Keratinocyte (primary cell): ENCODE results near the gene ZNF24. TPM values are rescaled to one million over a fixed set of nuclear protein-coding genes. Genes with fewer than 3 reads are reported as not detected.

Experiments
- DNase-seq: peaks from one replicate; pipeline ENCODE4 v3.0.0-alpha.2; 2011; ENCODE audit warnings: low read depth, missing footprints, low spot score
- FAIRE-seq: peaks from 2 replicates; lab custom pipeline; 2011; peaks lifted over from hg19 to GRCh38; lab: Jason Lieb, UNC
- H2AFZ ChIP-seq: 2 replicates; pipeline ENCODE4 v1.6.0; 2012; ENCODE audit warnings: low read length, control low read depth, inconsistent platforms; ENCODE audit not compliant: control insufficient read depth
- H3K27ac ChIP-seq: 2 replicates; pipeline ENCODE4 v1.5.1; 2011; ENCODE audit warnings: low read length; ENCODE audit not compliant: control insufficient read depth, insufficient read depth
- H3K27me3 ChIP-seq: 3 replicates; pipeline ENCODE4 v1.6.0; 2011; ENCODE audit warnings: low read length; ENCODE audit not compliant: control insufficient read depth, insufficient read depth; ENCODE audit errors: extremely low read depth
- H3K36me3 ChIP-seq, 2 experiments: 2 replicates in 1 of 2; 3 replicates in 1 of 2; pipeline ENCODE4 v1.5.1; 2011; ENCODE audit warnings: low read length in 2 of 2, mild to moderate bottlenecking in 1 of 2; ENCODE audit not compliant: control insufficient read depth in 2 of 2, insufficient read depth in 2 of 2; ENCODE audit errors: extremely low read depth in 1 of 2
- H3K4me1 ChIP-seq: 3 replicates; pipeline ENCODE4 v1.5.1; 2011; ENCODE audit warnings: low read length; ENCODE audit not compliant: control insufficient read depth, insufficient read depth; ENCODE audit errors: extremely low read depth
- H3K4me2 ChIP-seq: 3 replicates; pipeline ENCODE4 v1.6.0; 2011; ENCODE audit warnings: low read depth, low read length; ENCODE audit not compliant: control insufficient read depth, insufficient read depth; ENCODE audit errors: extremely low read depth
- H3K4me3 ChIP-seq, 3 experiments: fragments of 200-600 bp in 1 of 3; sonication (generic) in 1 of 3; 2 replicates in 2 of 3; 3 replicates in 1 of 3; pipeline ENCODE4 v1.5.1; 2011 to 2016; ENCODE audit warnings: low read length in 3 of 3, mild to moderate bottlenecking in 3 of 3, control low read depth in 2 of 3, inconsistent platforms in 1 of 3, low read depth in 1 of 3, mixed read lengths in 1 of 3, mixed run types in 1 of 3, moderate library complexity in 1 of 3; ENCODE audit not compliant: control insufficient read depth in 2 of 3, insufficient read depth in 2 of 3; ENCODE audit errors: extremely low read depth in 1 of 3
- H3K79me2 ChIP-seq: 2 replicates; pipeline ENCODE4 v1.6.0; 2012; ENCODE audit warnings: low read length; ENCODE audit not compliant: control insufficient read depth, insufficient read depth
- H3K9ac ChIP-seq: 3 replicates; pipeline ENCODE4 v1.6.0; 2011; ENCODE audit warnings: low read length; ENCODE audit not compliant: control insufficient read depth, insufficient read depth; ENCODE audit errors: extremely low read depth
- H3K9me1 ChIP-seq: 3 replicates; pipeline ENCODE4 v1.6.0; 2011; ENCODE audit warnings: low read length; ENCODE audit not compliant: control insufficient read depth, insufficient read depth; ENCODE audit errors: extremely low read depth
- H3K9me3 ChIP-seq: 2 replicates; pipeline ENCODE4 v1.5.1; 2012; ENCODE audit warnings: low read depth, low read length; ENCODE audit not compliant: control insufficient read depth
- H4K20me1 ChIP-seq: 3 replicates; pipeline ENCODE4 v1.6.0; 2011; ENCODE audit warnings: low read length; ENCODE audit not compliant: control insufficient read depth, insufficient read depth; ENCODE audit errors: extremely low read depth
- EZH2 ChIP-seq: IDR thresholded peaks from one replicate; pipeline ENCODE4 v1.6.1; 2012; ENCODE audit warnings: inconsistent platforms, mild to moderate bottlenecking, low read length, moderate library complexity
- dilution Hi-C: fragments of 300-500 bp; cut with MboI; formaldehyde crosslinking; loops from one replicate; pipeline ENCODE4 v1.7.0; 2020; ENCODE audit warnings: low sequenced_read_pairs; ENCODE audit not compliant: extremely low pct_ligation_motif_present
- polyA plus RNA-seq, 5 experiments: library from polyadenylated mRNA; depleted of rRNA in 3 of 5; stranded (reverse) in 3 of 5; stranded (forward) in 1 of 5; unstranded in 1 of 5; fragments of >200 nt; gene quantifications; 1 replicate in 1 of 5; 2 replicates in 3 of 5; 3 replicates in 1 of 5; pipeline versions ENCODE4 v1.2.1 to v1.2.3, GENCODE V29; 2011 to 2012; ENCODE audit warnings: missing spikeins in 2 of 5, low read depth in 1 of 5, low replicate concordance in 1 of 5
- TF ChIP-seq, protein P1 (sequence below), 3 experiments: IDR thresholded peaks in 1 of 3; conservative IDR thresholded peaks in 1 of 3; optimal IDR thresholded peaks in 1 of 3; 2 replicates in 2 of 3; 3 replicates in 1 of 3; pipeline versions ENCODE3 to v1.5.1; 2011; ENCODE audit warnings: low read length in 3 of 3, mild to moderate bottlenecking in 3 of 3, moderate library complexity in 2 of 3, control low read depth in 1 of 3, inconsistent platforms in 1 of 3; ENCODE audit not compliant: insufficient read depth in 2 of 3; ENCODE audit errors: extremely low read depth in 1 of 3

Gene ZNF24
- polyA plus RNA-seq, 1 donor (not counting 4 experiments of a cell fraction or from before 2014, with no cell fraction given): 20.3 TPM

DNA sequence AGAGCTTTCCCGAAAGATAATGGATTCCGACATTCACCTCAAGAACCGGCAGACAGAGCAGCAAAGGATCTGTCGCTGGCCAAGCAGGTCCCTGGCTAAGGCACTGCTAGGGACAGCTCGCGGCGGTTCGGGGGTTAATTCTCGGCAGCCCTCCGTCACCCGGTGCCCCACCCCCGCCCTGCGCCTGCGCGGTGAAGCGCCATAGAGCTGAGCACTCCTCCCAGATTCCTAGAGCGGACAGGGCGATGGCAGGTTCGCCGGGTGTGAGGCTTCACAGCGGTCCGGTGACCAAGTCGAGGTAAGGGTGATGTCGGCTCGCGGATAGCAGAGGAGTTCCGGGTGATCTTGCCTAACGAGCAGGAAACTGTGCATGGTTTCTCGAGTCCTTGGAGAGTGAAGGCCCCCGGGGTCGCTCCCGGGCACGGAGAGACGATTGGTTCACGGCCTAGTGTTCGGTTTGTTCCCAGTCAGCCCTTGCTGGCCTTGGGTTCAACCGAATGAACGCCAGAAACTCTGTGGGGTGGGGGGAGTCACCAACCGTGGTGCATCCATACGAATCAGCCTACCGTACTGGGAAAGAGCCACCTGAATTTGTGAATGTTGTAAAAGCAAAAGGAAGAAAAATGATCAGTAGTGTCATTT, 54.0 kb downstream of the ZNF24 start, which contains the start of gene ZSCAN30:
TSS of gene ZSCAN30 (minus strand) at position 136 of the 642 bp plus-strand sequence. CDS start 25,877 bp downstream, outside the sequence.
- H4K20me1 ChIP-seq: no peaks in the 10 kb centered on the region
- peaks cover 5 to 6% of the 10 kb centered on the region in 2 experiments for H3K36me3 ChIP-seq
- TF ChIP-seq, protein P1, sequence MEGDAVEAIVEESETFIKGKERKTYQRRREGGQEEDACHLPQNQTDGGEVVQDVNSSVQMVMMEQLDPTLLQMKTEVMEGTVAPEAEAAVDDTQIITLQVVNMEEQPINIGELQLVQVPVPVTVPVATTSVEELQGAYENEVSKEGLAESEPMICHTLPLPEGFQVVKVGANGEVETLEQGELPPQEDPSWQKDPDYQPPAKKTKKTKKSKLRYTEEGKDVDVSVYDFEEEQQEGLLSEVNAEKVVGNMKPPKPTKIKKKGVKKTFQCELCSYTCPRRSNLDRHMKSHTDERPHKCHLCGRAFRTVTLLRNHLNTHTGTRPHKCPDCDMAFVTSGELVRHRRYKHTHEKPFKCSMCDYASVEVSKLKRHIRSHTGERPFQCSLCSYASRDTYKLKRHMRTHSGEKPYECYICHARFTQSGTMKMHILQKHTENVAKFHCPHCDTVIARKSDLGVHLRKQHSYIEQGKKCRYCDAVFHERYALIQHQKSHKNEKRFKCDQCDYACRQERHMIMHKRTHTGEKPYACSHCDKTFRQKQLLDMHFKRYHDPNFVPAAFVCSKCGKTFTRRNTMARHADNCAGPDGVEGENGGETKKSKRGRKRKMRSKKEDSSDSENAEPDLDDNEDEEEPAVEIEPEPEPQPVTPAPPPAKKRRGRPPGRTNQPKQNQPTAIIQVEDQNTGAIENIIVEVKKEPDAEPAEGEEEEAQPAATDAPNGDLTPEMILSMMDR (optimal IDR thresholded peaks at IDR 0.05 in 1 of 3, IDR thresholded peaks at IDR 0.05 in 1 of 3, conservative IDR thresholded peaks at IDR 0.05 in 1 of 3; ENCODE audit: extremely low read depth in 1 of 3, insufficient read depth in 2 of 3, low read length in 3 of 3): no peak
- H3K4me2 ChIP-seq: peak within 1 kb of the TSS; percentile 87
- H2AFZ ChIP-seq: peak within 1 kb of the TSS; percentile 96
- H3K4me1 ChIP-seq: peaks cover 8% of the 10 kb centered on the region
- H3K27me3 ChIP-seq: no peaks in the 10 kb centered on the region
- no peaks in the 10 kb centered on the region for H3K9me1 ChIP-seq
- dilution Hi-C loops: no loop called here
- peaks cover 2% of the 10 kb centered on the region for H3K9me3 ChIP-seq
- peak; percentile 67 for FAIRE-seq
- H3K4me3 ChIP-seq: peak within 1 kb of the TSS; percentile 53 to 91 (median 73)
- H3K9ac ChIP-seq: peak within 1 kb of the TSS; percentile 88
- H3K79me2 ChIP-seq: peaks cover 69% of the 10 kb centered on the region
- DNase-seq: peak; percentile 75
- H3K27ac ChIP-seq: peak within 1 kb of the TSS; percentile 95

- FAIRE-seq: no peak
- no peak for DNase-seq
- Histone ChIP-seq H3K4me3 (peak overlapping the region; percentile 53 to 91 (median 73)), H2AFZ (peak overlapping the region; percentile 95), H3K9me1 (no peaks in the 10 kb centered on the region), H3K9ac (peak overlapping the region; percentile 88), H3K27me3 (no peaks in the 10 kb centered on the region), H4K20me1 (no peaks in the 10 kb centered on the region), H3K27ac (peak overlapping the region; percentile 95), H3K4me2 (peak overlapping the region; percentile 87), H3K4me1 (peaks cover 8% of the 10 kb centered on the region), H3K79me2 (peaks cover 73% of the 10 kb centered on the region), H3K9me3 (peaks cover 4% of the 10 kb centered on the region), H3K36me3 (peaks cover 5% of the 10 kb centered on the region in 2 experiments)
- dilution Hi-C loops: no loop called here
- no peak for TF ChIP-seq EZH2
- TF ChIP-seq, protein P1 (optimal IDR thresholded peaks at IDR 0.05 in 1 of 3, IDR thresholded peaks at IDR 0.05 in 1 of 3, conservative IDR thresholded peaks at IDR 0.05 in 1 of 3; ENCODE audit: extremely low read depth in 1 of 3, insufficient read depth in 2 of 3, low read length in 3 of 3): no peak
These were observed 54.5 kb downstream of the ZNF24 start for GRCh38 chr18:35289727-35290093.
